ENCODE data around the gene MYO1E. TPM values are rescaled to one million over a fixed set of nuclear protein-coding genes. Genes with fewer than 3 reads are reported as not detected.
A peak's percentile ranks its signal among the peaks of the same experiment; 100 is the strongest.

The MYO1E gene
- total RNA-seq, 4 donors from 2014 or later, result 245 to 380 (median 268) TPM

DNA sequence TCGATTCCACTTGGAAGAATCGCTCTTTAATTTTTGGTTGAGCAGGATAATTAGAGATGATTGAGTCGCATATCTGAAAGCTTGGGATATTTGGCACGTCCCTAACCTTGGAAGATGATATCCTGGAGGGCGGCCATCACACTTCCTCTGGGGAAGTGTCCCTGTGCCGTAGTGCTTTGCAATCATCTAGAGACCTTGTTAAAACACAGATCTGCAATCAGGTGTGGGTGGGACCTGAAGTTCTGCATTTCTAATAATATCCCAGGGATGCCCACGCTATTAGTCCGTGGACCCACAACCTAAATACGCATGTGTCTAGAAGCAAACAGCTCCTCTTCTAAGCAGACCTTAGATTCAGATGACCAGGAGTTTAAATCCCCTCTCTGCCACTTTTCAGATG is 20.5 kb downstream of the MYO1E start:
- Histone ChIP-seq H3K36me3 (no peaks in the 10 kb centered on the region), H3K4me1 (peaks cover 0 to 15% (median 3%) of the 10 kb centered on the region in 4 donors), H3K27ac (no peak overlapping the region), H3K9me3 (no peaks in the 10 kb centered on the region), H3K27me3 (no peaks in the 10 kb centered on the region), H3K4me3 (no peak overlapping the region)
- no peak for DNase-seq
- TF ChIP-seq, protein P1, sequence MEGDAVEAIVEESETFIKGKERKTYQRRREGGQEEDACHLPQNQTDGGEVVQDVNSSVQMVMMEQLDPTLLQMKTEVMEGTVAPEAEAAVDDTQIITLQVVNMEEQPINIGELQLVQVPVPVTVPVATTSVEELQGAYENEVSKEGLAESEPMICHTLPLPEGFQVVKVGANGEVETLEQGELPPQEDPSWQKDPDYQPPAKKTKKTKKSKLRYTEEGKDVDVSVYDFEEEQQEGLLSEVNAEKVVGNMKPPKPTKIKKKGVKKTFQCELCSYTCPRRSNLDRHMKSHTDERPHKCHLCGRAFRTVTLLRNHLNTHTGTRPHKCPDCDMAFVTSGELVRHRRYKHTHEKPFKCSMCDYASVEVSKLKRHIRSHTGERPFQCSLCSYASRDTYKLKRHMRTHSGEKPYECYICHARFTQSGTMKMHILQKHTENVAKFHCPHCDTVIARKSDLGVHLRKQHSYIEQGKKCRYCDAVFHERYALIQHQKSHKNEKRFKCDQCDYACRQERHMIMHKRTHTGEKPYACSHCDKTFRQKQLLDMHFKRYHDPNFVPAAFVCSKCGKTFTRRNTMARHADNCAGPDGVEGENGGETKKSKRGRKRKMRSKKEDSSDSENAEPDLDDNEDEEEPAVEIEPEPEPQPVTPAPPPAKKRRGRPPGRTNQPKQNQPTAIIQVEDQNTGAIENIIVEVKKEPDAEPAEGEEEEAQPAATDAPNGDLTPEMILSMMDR (IDR thresholded peaks at IDR 0.05), result no peak

- no peak for DNase-seq
- peaks cover 0 to 15% (median 3%) of the 10 kb centered on the region in 4 donors for H3K4me1 ChIP-seq
- H3K36me3 ChIP-seq, result no peaks in the 10 kb centered on the region
- TF ChIP-seq POLR2A (IDR thresholded peaks at IDR 0.05), result no peak
- TF ChIP-seq, protein P1 (IDR thresholded peaks at IDR 0.05), result no peak
- H3K27me3 ChIP-seq, result no peaks in the 10 kb centered on the region
- H3K4me3 ChIP-seq, result no peak overlapping the region
- no peaks in the 10 kb centered on the region for H3K9me3 ChIP-seq
- peak overlapping the region in 2 of 4 donors; percentile 10 to 41 for H3K27ac ChIP-seq
Observed at GRCh38 chr15:59350421-59350732, 22.3 kb downstream of the MYO1E start.

DNA sequence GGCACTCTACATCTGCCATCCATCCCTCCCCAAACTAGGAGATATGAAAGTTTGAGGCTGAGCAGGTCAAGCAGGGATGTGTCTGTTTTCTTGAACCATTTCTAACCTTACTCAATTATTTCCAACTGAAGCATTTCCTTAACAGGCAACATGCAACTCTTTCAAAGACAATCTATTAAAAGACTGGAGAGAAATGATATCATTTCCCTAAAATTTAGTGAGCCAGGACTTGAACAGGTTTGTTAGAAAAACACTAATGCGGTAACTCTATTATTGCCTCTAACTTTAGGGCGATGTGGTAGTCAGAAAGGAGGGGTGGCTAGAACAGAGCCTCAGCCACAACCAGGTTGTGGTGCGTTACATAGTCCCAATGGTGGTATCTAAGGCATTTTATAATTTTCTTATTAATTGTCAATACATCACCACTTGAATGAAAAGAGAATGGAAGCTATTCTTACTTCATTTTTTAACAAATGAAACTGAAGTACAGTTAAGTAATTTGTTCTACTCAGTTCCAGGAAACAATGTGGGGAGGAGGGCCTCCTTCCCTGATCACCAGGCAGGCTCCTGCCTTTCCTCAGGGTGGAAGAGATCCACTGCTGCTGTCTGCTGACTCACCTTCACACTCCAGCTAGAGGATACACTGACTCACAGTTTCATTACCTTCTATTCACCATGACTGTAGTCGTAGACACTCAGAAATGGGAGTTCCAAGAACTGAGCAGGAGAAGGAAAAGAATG is 22.8 kb downstream of the MYO1E start:
- Histone ChIP-seq H3K9me3 (no peaks in the 10 kb centered on the region), H3K4me3 (no peak overlapping the region), H3K36me3 (no peaks in the 10 kb centered on the region), H3K27me3 (no peaks in the 10 kb centered on the region), H3K4me1 (peaks cover 0 to 15% (median 3%) of the 10 kb centered on the region in 4 donors), H3K27ac (peak overlapping the region in 2 of 4 donors; percentile 10 to 41)
- DNase-seq, result peak in 1 of 3 donors; percentile 70
- TF ChIP-seq, protein P1 (IDR thresholded peaks at IDR 0.05), result no peak
- no peak for TF ChIP-seq POLR2A (IDR thresholded peaks at IDR 0.05)

- H3K27ac ChIP-seq, result no peak overlapping the region
- H3K36me3 ChIP-seq, result no peaks in the 10 kb centered on the region
- H3K9me3 ChIP-seq, result no peaks in the 10 kb centered on the region
- TF ChIP-seq, protein P1 (IDR thresholded peaks at IDR 0.05), result no peak
- no peak for TF ChIP-seq POLR2A (IDR thresholded peaks at IDR 0.05)
- H3K4me3 ChIP-seq, result no peak overlapping the region
- H3K4me1 ChIP-seq, result peaks cover 0 to 15% (median 1%) of the 10 kb centered on the region in 4 donors
- DNase-seq, result no peak
- H3K27me3 ChIP-seq, result no peaks in the 10 kb centered on the region
Observed at GRCh38 chr15:59347915-59348314, 24.8 kb downstream of the MYO1E start.

DNA sequence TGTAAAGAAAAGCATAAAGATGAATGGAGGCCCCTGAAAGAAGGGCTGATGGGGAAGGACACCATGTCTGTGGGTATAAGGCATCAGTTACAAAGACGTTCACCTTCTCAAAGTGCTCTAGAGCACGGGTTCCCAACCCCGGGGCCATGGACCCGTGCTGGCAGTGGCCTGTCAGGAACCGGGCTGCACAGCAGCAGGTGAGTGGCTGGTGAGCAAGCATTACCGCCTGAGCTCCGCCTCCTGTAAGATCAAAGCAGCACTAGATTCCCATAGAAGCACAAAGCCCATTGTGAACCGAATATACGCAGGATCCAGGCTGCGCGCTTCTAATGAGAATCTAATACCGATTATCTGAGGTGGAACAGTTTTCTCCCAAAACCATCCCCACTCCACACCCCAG is 25.7 kb downstream of the MYO1E start:
- DNase-seq, result no peak

More for the DNA sequence above, 25.7 kb downstream of the MYO1E start:
- no peak for TF ChIP-seq POLR2A (IDR thresholded peaks at IDR 0.05)
- TF ChIP-seq, protein P1 (IDR thresholded peaks at IDR 0.05), result no peak
- Histone ChIP-seq H3K4me3 (no peak overlapping the region), H3K27me3 (no peaks in the 10 kb centered on the region), H3K4me1 (peaks cover 0 to 15% (median under 1%) of the 10 kb centered on the region in 4 donors), H3K27ac (no peak overlapping the region), H3K36me3 (no peaks in the 10 kb centered on the region), H3K9me3 (no peaks in the 10 kb centered on the region)
